HEK293 (cell line): ENCODE results near the gene PORCN.

ENCODE experiments used
- HOXC10 ChIP-seq: sonication (generic); formaldehyde crosslinking; IDR thresholded peaks from 2 replicates; pipeline ENCODE4 v1.8.1; 2023; ENCODE audit warnings: mild to moderate bottlenecking, missing genetic modification reagents
- HOXD13 ChIP-seq: sonication (generic); formaldehyde crosslinking; IDR thresholded peaks from 2 replicates; pipeline ENCODE4 v1.8.0; 2022; ENCODE audit warnings: missing genetic modification reagents, borderline replicate concordance
- INSM2 ChIP-seq: fragments of 450-650 bp; formaldehyde crosslinking; IDR thresholded peaks from 2 replicates; pipeline ENCODE4 v1.5.1; 2016; ENCODE audit warnings: missing biosample characterization, missing genetic modification characterization
- PBX3 ChIP-seq: sonication (generic); formaldehyde crosslinking; IDR thresholded peaks from 2 replicates; pipeline ENCODE4 v1.8.1; 2022; ENCODE audit warnings: mild to moderate bottlenecking, moderate library complexity, missing genetic modification reagents
- PRDM6 ChIP-seq: fragments of 450-650 bp; formaldehyde crosslinking; IDR thresholded peaks from 2 replicates; pipeline ENCODE4 v1.5.1; 2017; ENCODE audit warnings: missing biosample characterization, missing genetic modification characterization
- TRIM28 ChIP-seq: IDR thresholded peaks from 2 replicates; pipeline ENCODE4 v1.6.1; 2011; ENCODE audit warnings: low read length, control low read depth, borderline replicate concordance
- TSHZ1 ChIP-seq: fragments of 450-650 bp; formaldehyde crosslinking; IDR thresholded peaks from 2 replicates; pipeline ENCODE4 v1.5.1; 2016; ENCODE audit warnings: missing biosample characterization, missing genetic modification characterization, borderline replicate concordance
- WT1 ChIP-seq: fragments of 450-650 bp; formaldehyde crosslinking; IDR thresholded peaks from 2 replicates; pipeline ENCODE4 v1.5.1; 2016; ENCODE audit warnings: missing biosample characterization, missing genetic modification characterization
- YY1 ChIP-seq: fragments of 450-650 bp; formaldehyde crosslinking; IDR thresholded peaks from 2 replicates; pipeline ENCODE4 v1.5.1; 2018; ENCODE audit warnings: missing biosample characterization, missing genetic modification characterization
- ZBTB17 ChIP-seq: fragments of 450-650 bp; formaldehyde crosslinking; IDR thresholded peaks from 2 replicates; pipeline ENCODE4 v1.5.1; 2016; ENCODE audit warnings: missing biosample characterization, missing genetic modification characterization
- ZBTB21 ChIP-seq: fragments of 450-650 bp; formaldehyde crosslinking; IDR thresholded peaks from 2 replicates; pipeline ENCODE4 v1.5.1; 2017; ENCODE audit warnings: missing biosample characterization, missing genetic modification characterization
- ZBTB48 ChIP-seq: fragments of 450-650 bp; formaldehyde crosslinking; IDR thresholded peaks from 2 replicates; pipeline ENCODE4 v1.5.1; 2016; ENCODE audit warnings: missing biosample characterization, missing genetic modification characterization
- ZEB2 ChIP-seq: fragments of 450-650 bp; formaldehyde crosslinking; IDR thresholded peaks from 2 replicates; pipeline ENCODE4 v1.5.1; 2016; ENCODE audit warnings: missing biosample characterization, missing genetic modification characterization
- ZNF133 ChIP-seq: fragments of 450-650 bp; formaldehyde crosslinking; IDR thresholded peaks from 2 replicates; pipeline ENCODE4 v1.5.1; 2016; ENCODE audit warnings: missing biosample characterization, missing genetic modification characterization
- ZNF140 ChIP-seq: fragments of 450-650 bp; formaldehyde crosslinking; IDR thresholded peaks from 2 replicates; pipeline ENCODE4 v1.5.1; 2016; ENCODE audit warnings: missing biosample characterization, missing genetic modification characterization
- ZNF16 ChIP-seq: fragments of 450-650 bp; formaldehyde crosslinking; IDR thresholded peaks from 2 replicates; pipeline ENCODE4 v1.5.1; 2016; ENCODE audit warnings: low read depth, missing biosample characterization, missing genetic modification characterization
- ZNF239 ChIP-seq: fragments of 450-650 bp; formaldehyde crosslinking; IDR thresholded peaks from 2 replicates; pipeline ENCODE4 v1.5.1; 2016; ENCODE audit warnings: missing biosample characterization, missing genetic modification characterization
- ZNF416 ChIP-seq: fragments of 450-650 bp; formaldehyde crosslinking; IDR thresholded peaks from 2 replicates; pipeline ENCODE4 v1.5.1; 2016; ENCODE audit warnings: missing biosample characterization, missing genetic modification characterization
- ZNF433 ChIP-seq: fragments of 450-650 bp; formaldehyde crosslinking; IDR thresholded peaks from 2 replicates; pipeline ENCODE4 v1.5.1; 2016; ENCODE audit warnings: missing biosample characterization, missing genetic modification characterization, low read depth
- ZNF510 ChIP-seq: fragments of 450-650 bp; formaldehyde crosslinking; IDR thresholded peaks from 2 replicates; pipeline ENCODE4 v1.5.1; 2018; ENCODE audit warnings: mild to moderate bottlenecking, missing genetic modification characterization, missing biosample characterization; ENCODE audit not compliant: insufficient replicate concordance
- ZNF530 ChIP-seq: fragments of 450-650 bp; formaldehyde crosslinking; IDR thresholded peaks from 2 replicates; pipeline ENCODE4 v1.5.1; 2016; ENCODE audit warnings: low read depth, missing biosample characterization, missing genetic modification characterization
- ZNF548 ChIP-seq: fragments of 450-650 bp; formaldehyde crosslinking; IDR thresholded peaks from 2 replicates; pipeline ENCODE4 v1.5.1; 2016; ENCODE audit warnings: missing biosample characterization, missing genetic modification characterization
- ZNF585B ChIP-seq: fragments of 450-650 bp; formaldehyde crosslinking; IDR thresholded peaks from 2 replicates; pipeline ENCODE4 v1.5.1; 2016; ENCODE audit warnings: missing biosample characterization, missing genetic modification characterization
- ZNF623 ChIP-seq: fragments of 450-650 bp; formaldehyde crosslinking; IDR thresholded peaks from 2 replicates; pipeline ENCODE4 v1.5.1; 2016; ENCODE audit warnings: missing biosample characterization, missing genetic modification characterization
- ZNF624 ChIP-seq: fragments of 450-650 bp; formaldehyde crosslinking; IDR thresholded peaks from 2 replicates; pipeline ENCODE4 v1.5.1; 2017; ENCODE audit warnings: missing biosample characterization, missing genetic modification characterization
- ZNF629 ChIP-seq: fragments of 450-650 bp; formaldehyde crosslinking; IDR thresholded peaks from 2 replicates; pipeline ENCODE4 v1.5.1; 2017; ENCODE audit warnings: missing biosample characterization, missing genetic modification characterization
- ZNF692 ChIP-seq: fragments of 450-650 bp; formaldehyde crosslinking; IDR thresholded peaks from 2 replicates; pipeline ENCODE4 v1.5.1; 2016; ENCODE audit warnings: missing biosample characterization, missing genetic modification characterization
- ZNF776 ChIP-seq: fragments of 450-650 bp; formaldehyde crosslinking; IDR thresholded peaks from 2 replicates; pipeline ENCODE4 v1.5.0; 2017; ENCODE audit warnings: missing biosample characterization, missing genetic modification characterization, borderline replicate concordance
- ZNF777 ChIP-seq: fragments of 450-650 bp; formaldehyde crosslinking; IDR thresholded peaks from 2 replicates; pipeline ENCODE4 v1.5.1; 2017; ENCODE audit warnings: missing biosample characterization, missing genetic modification characterization, borderline replicate concordance
- ZSCAN30 ChIP-seq: fragments of 450-650 bp; IDR thresholded peaks from 2 replicates; pipeline ENCODE4 v1.5.1; 2018; ENCODE audit warnings: missing biosample characterization, mild to moderate bottlenecking, missing genetic modification characterization, moderate library complexity
- ZXDB ChIP-seq: fragments of 450-650 bp; formaldehyde crosslinking; IDR thresholded peaks from 2 replicates; pipeline ENCODE4 v1.5.1; 2016; ENCODE audit warnings: missing biosample characterization, missing genetic modification characterization

PORCN gene

GRCh38 chrX:48475774-48476577 is 32.8 kb upstream of the PORCN start, which contains the start of gene FTSJ1 (continued):
- TF ChIP-seq ZNF692 (peak; percentile 89), ZNF140 (tag by site-specific recombination) (no peak), ZNF239 (tag by site-specific recombination) (no peak), ZNF623 (no peak), ZNF510 (tag by site-specific recombination) (no peak), ZNF133 (no peak), TRIM28 (peak; percentile 77; the same call in 1 of the 2 replicates), ZNF530 (no peak), ZNF585B (tag by site-specific recombination) (no peak), ZNF776 (no peak), INSM2 (tag by site-specific recombination) (peak; percentile 32; the same call in 1 of the 2 replicates), ZNF629 (tag by site-specific recombination) (peak; percentile 72; the same call in 1 of the 2 replicates), ZNF548 (tag by site-specific recombination) (no peak), ZEB2 (tag by site-specific recombination) (peak; percentile 76), PBX3 (peak; percentile 58; the same call in 1 of the 2 replicates), ZNF777 (tag by site-specific recombination) (peak; percentile 94), ZNF416 (tag by site-specific recombination) (no peak), ZBTB48 (tag by site-specific recombination) (0 out of 2 replicates have a peak, but pooled peaks have one; percentile 16), TSHZ1 (tag by site-specific recombination) (no peak), ZNF433 (tag by site-specific recombination) (no peak), PRDM6 (tag by site-specific recombination) (no peak), ZNF16 (tag by site-specific recombination) (no peak), ZBTB17 (tag by site-specific recombination) (peak; percentile 97), ZSCAN30 (tag by site-specific recombination) (no peak), HOXD13 (no peak), WT1 (tag by site-specific recombination) (no peak), ZXDB (peak; percentile 81), ZNF624 (tag by site-specific recombination) (no peak), YY1 (peak; percentile 90; the same call in 1 of the 2 replicates), HOXC10 (CRISPR knock-in tag) (no peak), ZBTB21 (peak; percentile 46; the same call in 1 of the 2 replicates)
